HG03521 (cell line): ENCODE results near the gene TFEB.
A peak's percentile ranks its signal among the peaks of the same experiment; 100 is the strongest.

Experiments used
- ATAC-seq: cut with Tn5 transposase; IDR thresholded peaks from one replicate; pipeline ENCODE4 v1.9.1; 2021; ENCODE audit warnings: mild to moderate bottlenecking, moderate library complexity; ENCODE audit not compliant: unreplicated experiment

The TFEB gene

GRCh38 chr6:41692080-41692675 lies 43.2 kb downstream of the TFEB start:
- no peak for ATAC-seq

DNA sequence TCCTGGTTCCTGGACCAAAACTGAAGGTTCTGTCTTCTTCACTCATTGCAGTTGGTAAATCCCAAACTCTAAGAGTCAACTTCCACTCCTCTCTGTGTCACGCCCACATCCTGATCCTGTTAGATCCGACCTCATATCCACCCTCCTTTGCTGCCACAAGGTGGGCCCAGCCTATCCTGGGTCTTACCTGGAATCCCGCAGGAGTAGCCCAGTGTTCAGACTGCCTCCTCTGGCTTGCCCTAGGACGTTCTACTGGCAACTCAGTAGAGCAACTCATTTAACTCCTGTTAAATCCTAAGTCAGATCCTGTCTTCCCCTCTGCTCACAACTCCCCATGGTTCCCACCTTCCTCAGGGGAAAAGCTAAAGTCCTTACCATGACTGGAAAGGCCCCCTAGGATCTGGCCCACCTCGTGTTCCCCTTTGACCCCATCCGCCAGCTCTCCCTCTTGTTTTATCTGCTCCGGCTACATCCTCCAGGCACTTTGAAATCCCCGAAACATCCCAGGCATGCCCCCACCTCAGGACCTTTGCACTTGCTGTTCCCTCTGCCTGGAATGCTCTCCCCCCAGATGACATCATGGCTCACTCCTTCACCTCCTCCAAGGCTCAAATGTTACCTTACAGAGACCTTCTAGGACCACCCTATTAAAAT lies 43.9 kb downstream of the TFEB start:
- no peak for ATAC-seq

GRCh38 chr6:41690541-41691330 lies 44.7 kb downstream of the TFEB start:
- no peak for ATAC-seq

GRCh38 chr6:41689171-41690008 lies 46.0 kb downstream of the TFEB start:
- no peak for ATAC-seq

DNA sequence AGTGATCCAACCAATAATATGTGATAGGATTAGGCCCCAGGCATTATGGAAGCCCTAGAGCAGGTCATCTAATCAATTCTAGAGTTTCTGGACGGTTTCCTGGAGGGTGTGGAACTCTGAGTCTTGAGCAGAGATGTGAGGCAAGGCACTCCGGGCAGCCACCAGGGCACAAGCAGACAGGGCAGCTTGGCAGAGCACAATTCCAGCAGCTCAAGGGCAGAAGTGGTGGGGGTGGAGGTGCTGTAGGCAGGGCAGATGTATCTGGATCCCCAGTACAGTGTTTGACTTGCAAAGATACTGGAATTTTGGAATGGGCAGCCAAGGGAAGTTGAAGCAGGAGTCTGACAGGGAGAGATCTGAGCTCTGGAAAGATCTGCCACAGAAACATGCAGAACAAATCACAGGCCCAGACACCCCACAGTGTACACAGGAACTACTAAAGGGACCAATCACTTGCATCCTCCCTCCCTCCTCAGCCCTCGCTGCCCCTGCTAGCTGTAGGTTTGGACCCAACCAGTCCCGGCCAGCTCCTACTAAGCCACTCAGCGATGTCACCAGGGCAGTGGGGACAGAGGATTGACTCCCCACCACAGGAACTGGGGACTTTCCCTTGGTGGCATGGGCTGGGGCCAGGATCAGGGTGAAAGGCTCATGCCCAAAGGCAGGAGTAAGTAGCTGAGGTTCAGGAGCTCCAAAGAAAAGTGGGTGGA lies 47.0 kb downstream of the TFEB start:
- no peak for ATAC-seq

DNA sequence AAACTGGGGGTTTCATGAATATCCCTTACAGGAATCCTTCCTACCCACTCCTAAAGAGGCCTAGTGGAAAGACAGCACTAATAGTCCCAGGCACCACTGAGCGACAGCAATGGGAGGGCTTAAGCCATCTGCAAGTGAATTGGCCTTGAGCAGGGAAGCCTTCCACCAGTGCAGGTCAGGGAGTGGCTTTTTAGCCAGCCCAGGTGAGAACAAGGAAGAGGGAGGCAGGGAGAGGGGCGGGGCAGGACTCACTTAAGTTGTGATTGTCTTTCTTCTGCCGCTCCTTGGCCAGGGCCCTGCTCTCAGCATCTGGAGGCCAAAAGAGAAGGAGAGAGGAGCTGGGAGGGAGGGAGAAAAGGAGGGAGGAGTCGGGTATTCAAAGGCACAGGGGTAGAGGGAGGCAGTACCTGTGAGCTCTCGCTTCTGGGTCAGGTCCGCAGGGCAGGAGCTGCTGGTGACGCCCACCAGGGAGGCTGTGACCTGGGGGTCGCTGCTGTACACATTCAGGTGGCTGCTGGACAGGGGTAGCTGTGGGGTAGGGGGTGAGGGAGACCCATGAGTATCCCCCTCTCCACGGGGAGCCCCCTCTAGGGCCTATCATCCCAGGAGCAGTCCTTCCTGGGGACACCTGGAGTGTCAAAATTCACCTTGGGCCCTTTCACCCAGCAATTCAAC lies 47.8 kb downstream of the TFEB start:
- no peak for ATAC-seq

DNA sequence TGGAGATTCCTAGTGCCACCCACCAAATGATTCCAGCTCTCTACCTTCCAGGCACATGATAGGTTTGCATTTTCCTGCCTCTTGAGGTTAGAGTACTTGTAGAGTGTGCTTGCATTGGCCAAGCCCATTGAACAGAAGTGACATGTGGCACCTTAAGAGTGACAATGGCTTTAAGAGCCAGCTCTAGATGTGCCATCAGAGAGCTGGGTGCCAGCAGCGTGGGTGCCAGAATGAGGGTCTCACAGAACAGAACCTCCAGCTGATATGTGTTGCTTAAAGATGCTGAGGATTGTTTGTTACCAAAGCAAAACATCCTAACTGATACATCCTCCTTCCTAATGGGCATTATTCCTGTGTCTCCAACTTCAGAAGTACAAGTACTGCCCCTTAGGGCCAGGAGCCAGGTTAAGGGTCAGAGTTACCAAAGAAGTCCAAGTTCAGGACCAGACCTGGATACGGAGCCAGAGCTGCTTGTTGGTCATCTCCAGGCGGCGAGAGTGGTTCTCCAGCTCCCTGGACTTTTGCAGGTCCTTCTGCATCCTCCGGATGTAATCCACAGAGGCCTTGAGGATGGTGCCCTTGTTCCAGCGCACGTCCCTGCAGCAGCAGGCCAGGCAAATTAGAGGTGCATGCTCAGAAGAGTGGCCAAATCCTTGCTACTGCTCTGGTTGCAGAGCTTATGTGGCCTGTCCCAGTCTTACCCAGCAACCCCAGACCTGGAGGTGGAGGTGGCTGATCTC lies 49.6 kb downstream of the TFEB start:
- ATAC-seq = no peak

GRCh38 chr6:41684311-41685180 lies 50.9 kb downstream of the TFEB start:
- no peak for ATAC-seq

GRCh38 chr6:41683523-41684310 lies 51.7 kb downstream of the TFEB start:
- peak; percentile 61 for ATAC-seq

GRCh38 chr6:41683273-41683522 lies 52.2 kb downstream of the TFEB start:
- peak; percentile 11 for ATAC-seq

DNA sequence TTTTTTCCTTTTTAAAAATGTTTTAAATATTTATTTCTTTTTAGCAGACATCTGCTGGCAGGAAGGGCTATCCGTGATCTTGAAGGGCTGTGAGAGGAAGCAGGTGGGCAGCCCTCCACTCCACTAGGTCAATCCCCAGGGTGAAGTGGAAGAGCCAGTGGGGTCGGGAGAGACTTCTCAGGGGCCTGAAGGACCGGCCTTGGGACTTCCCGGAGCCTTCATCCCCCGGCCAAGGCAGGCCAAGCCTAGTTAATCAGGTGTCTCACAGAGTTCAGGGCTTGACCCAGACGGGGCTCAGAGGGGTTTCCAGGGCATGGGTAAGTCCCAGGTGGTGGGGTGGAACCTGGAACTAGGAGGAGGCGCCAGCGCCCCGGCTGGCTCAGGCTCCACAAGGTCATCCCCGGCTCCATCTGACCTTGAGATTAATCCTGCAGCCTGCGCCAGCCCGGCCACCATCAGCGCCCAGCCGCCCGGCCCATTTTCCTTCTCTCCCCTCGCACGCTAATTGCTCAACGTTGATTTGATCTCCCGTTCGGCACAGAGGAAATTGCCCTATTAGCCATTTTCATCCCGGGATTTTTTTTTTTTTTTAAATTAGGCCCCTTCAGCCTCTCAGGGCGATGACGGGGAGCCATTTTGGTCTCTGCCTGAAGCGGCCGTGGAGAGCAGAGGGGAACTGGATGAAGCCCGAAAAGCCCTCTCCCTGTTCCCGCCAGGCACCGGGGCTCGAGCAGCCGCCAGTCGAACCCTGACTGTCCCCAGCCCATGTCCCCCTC lies 52.7 kb downstream of the TFEB start:
- no peak for ATAC-seq

- ATAC-seq = peak; percentile 50
Observed at GRCh38 chr6:41682056-41682477, 53.3 kb downstream of the TFEB start.

- ATAC-seq = no peak
Observed at GRCh38 chr6:41680182-41680965, 55.0 kb downstream of the TFEB start.

GRCh38 chr6:41679696-41680095 lies 55.7 kb downstream of the TFEB start:
- no peak for ATAC-seq

- ATAC-seq = no peak
Observed at GRCh38 chr6:41678511-41679084, 56.8 kb downstream of the TFEB start.
